ENCODE measurements around the gene CFAP65.

GRCh38 chr2:219018286-219018685 is 23.0 kb downstream of the CFAP65 start:
- no peak for TF ChIP-seq POLR2A (IDR thresholded peaks at IDR 0.05; ENCODE audit: low read length)
- TF ChIP-seq GATA1 (IDR thresholded peaks at IDR 0.05; ENCODE audit: low read depth, low read length) = no peak

Data from erythroblast (primary cell).